UCSD-AML1 (cell line): ENCODE data around the gene KCTD11.

Experiments
- DNase-seq: peaks from one replicate; lab custom pipeline; 2025; ENCODE audit not compliant: unreplicated experiment; lab: John Stamatoyannopoulos, UW

KCTD11 gene

DNA sequence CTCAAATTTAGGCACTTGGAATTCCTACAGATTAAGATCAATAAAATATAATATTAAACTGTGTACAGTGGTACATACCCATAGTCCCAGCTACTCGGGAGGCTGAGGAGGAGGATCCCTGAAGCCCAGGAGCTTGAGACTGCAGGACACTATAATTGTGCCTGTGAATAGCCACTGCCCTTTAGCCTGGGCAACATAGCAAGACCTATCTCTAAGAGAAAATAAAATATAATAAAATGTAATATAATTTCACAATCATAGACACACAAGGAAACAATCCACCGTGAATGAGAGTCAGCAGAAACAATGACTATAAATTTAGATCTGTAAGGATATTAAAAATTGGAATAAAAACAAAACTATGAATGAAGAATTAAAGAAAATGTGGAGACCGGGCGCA lies 18.9 kb downstream of the KCTD11 start:
- no peak for DNase-seq

GRCh38 chr17:7374353-7374752 lies 22.4 kb downstream of the KCTD11 start:
- no peak for DNase-seq

- no peak for DNase-seq
Observed at GRCh38 chr17:7379134-7379533, 27.2 kb downstream of the KCTD11 start.

DNA sequence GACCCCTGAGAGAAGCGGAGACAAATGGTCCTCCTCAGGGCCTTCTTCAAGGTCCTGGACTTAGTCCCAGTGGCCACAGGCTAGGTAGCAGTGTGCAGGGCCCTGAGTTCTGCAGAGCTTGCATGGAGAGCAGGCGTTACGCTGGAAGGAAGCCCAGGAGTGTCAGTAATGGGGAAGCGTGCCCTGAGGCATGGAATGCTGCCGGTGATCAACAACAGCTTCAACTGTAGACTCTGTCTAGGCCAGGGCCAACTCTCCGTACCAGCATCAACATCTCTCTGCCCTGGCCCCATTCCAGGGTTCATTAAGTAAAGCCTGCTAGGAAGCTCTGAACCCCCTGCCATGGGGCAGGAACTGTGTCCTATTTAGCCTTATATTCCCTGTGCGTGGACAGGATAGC lies 28.4 kb downstream of the KCTD11 start:
- DNase-seq = no peak

- DNase-seq = no peak
Observed at GRCh38 chr17:7380855-7381683, 29.1 kb downstream of the KCTD11 start, which contains the start of gene TNK1. Gene TNK1, plus strand, starts transcription at chr17:7381089. Its CDS starts 1,838 bp downstream, at chr17:7382927.

GRCh38 chr17:7382901-7383300 lies 30.9 kb downstream of the KCTD11 start:
- no peak for DNase-seq

GRCh38 chr17:7383371-7383741 lies 31.4 kb downstream of the KCTD11 start:
- DNase-seq = no peak

GRCh38 chr17:7383742-7384488 lies 32.0 kb downstream of the KCTD11 start:
- DNase-seq = no peak

GRCh38 chr17:7384489-7385081 lies 32.6 kb downstream of the KCTD11 start:
- DNase-seq = no peak

GRCh38 chr17:7388856-7389255 lies 36.9 kb downstream of the KCTD11 start:
- DNase-seq = no peak

DNA sequence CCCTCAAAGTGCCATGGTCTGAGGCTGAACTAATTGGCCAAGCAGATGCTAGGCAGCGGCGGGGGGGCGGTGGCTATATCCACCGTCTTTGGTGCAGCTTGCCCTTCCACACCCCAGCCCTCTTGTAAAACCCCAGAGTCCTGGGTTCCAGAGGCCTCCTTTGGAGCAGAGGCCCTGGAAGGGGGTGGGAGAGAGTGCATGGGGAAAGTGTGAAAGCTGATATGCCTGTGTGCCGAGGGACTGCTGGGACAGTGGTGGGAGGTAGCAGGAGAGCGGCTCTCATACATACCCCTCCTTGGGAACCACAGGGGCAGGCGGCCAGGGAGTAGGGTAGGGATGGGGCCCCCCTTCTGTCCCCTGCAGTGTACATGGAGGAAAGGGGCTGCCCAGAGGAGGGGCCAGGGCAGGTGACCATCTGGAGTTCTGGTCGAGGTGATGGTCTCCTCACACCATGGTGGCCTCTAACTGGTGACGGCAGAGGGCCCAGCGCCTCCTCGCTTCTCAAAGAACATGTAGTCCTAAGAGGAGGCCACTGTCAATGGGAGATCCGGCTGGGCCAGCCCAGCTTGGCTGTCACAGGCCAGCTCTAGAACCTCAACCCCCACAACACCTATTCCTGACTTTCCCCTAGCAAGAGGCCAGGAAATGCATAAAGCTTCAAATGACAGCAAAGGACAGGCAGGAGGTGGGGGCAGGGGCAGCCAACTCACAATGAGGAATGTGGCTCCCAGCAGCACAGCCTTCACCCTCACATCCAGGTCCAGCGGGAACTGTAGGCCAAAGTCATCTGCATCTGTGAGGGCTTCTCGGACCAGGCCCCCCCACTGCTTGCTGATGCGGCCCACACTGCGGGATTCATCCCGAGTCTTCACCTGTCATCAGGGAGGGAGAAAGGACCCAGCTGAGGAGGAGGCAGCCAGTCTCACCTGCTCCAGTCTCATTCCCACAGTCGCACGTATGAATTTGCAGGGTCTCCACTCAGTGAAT lies 38.3 kb downstream of the KCTD11 start:
- DNase-seq = no peak

DNA sequence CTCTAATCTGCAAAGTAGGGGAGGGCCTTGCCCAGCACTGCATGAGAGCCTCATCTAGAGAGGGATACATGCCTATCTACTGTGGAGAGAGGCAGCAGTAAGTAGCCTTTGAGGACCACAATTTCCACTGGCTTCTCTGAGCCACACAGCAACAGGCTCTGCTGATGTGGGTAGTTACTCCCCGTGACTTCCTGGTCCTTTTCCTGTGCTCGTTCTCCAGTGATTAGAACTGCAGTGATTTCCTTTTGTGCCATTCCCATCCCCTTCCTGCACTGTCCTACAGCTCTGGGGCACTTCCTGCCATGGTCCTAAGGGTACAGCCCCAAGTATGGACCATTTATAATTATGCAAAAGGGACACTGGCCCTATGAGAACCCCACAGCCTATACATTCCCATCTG lies 39.3 kb downstream of the KCTD11 start:
- no peak for DNase-seq

DNA sequence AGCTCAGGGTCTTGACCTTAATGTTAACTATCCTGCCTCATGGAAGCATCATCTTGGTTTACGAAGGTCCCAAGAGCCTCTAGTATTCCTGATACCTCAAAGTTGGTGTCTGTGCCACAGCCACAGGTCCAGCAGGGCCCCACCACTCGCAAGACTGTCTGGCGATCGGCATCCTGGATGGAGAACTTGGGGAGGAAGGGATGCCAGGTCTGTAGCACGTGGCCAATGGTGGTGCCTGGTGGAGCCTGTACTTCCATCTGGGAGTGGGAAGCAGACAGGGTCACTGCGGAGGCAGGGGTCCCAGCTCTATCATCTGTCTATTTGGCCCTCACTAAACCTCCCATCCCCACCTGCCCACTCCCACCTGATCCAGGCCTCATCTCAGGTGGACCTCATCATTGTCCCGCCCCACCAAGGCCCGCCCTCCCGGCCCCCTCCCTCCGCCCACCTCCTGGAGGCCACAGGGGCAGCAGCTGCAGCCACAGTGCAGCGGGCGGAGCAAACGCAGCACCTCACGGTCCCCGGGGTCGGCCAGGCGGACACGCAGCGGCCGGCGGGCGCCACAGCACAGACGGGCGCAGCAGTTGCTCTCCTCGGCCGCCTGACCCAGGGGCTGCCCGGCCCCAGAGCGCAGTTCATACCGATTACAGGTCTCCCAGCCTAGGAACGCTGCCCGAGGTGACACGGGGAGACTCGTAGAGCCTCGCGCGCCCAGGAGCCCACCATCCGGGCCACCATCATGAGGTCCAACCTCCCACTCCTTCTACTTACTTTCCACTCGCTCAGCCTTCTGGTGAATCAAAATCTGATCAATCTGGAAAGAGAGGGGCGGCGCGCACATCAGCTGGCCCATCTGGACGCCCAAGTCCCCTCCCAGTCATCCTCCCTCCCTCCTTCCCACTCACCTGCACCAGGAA lies 41.0 kb downstream of the KCTD11 start:
- no peak for DNase-seq

- no peak for DNase-seq
Observed at GRCh38 chr17:7393613-7394451, 41.9 kb downstream of the KCTD11 start.

DNA sequence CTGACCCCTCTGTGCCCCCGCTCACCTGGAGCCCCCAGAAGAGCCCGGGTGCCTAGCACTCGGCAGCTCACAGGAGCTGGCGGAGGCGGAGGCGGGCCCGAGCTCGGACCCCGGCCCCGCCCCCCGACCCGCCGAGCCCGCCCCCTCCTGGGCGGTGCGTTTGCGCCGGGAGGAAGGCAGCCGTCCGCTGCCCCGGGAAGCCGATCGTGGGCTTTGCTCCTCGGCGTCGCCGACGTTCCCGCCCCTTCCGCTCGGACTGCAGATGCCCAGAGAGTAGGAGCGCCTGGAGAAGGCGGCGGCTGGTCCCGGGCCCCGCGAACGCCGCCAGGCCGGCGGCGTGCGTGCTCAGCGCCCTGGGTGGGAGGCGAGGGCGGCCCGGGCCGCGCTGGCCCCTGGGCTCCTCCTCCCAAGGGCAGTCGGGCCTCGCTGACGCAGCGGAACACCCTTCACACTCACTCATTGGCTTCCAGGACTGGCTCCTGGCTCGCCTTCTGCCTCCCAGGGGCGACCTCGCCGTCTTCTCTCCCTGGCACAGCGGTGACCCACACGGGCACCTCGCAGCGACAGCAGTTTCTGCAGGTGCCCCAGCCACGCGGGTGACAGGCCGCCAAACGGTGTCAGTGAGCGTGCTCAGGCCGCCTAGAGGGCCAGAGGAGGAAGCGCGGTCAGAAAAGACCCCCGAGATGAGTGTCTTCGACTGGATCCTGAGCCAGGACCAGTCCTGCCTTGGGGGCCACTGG lies 42.7 kb downstream of the KCTD11 start, which contains the start of gene PLSCR3:
TSS of gene PLSCR3 (minus strand) at position 74 of the 740 bp plus-strand sequence. CDS start 415 bp downstream, outside the sequence.
- DNase-seq = peak; percentile 87

- no peak for DNase-seq
Observed at GRCh38 chr17:7396147-7396546, 44.2 kb downstream of the KCTD11 start.

- DNase-seq = no peak
Observed at GRCh38 chr17:7398612-7399011, 46.6 kb downstream of the KCTD11 start.
